Activated naive CD8-positive, alpha-beta T cell (primary cell): ENCODE results near the gene CIAO2A.
"Not testable (repeated sequence)": the region's sequence is repeated elsewhere in the genome, so short reads cannot be mapped to it uniquely, and the experiment has no call there.

Source experiments
- H3K27ac Mint-ChIP-seq: one replicate; pipeline ENCODE4 v1.8.0; 2021; ENCODE audit warnings: mixed read lengths
- H3K27me3 Mint-ChIP-seq: one replicate; pipeline ENCODE4 v1.8.0; 2021; ENCODE audit warnings: mixed read lengths
- H3K36me3 Mint-ChIP-seq: one replicate; pipeline ENCODE4 v1.8.0; 2021; ENCODE audit warnings: mixed read lengths
- H3K4me1 Mint-ChIP-seq: one replicate; pipeline ENCODE4 v1.8.0; 2021; ENCODE audit warnings: low read depth, mixed read lengths
- H3K4me3 Mint-ChIP-seq: one replicate; pipeline ENCODE4 v1.8.0; 2021; ENCODE audit warnings: mild to moderate bottlenecking, mixed read lengths
- H3K9me3 Mint-ChIP-seq: one replicate; pipeline ENCODE4 v1.8.0; 2021; ENCODE audit warnings: low read depth, mixed read lengths

The CIAO2A gene

DNA sequence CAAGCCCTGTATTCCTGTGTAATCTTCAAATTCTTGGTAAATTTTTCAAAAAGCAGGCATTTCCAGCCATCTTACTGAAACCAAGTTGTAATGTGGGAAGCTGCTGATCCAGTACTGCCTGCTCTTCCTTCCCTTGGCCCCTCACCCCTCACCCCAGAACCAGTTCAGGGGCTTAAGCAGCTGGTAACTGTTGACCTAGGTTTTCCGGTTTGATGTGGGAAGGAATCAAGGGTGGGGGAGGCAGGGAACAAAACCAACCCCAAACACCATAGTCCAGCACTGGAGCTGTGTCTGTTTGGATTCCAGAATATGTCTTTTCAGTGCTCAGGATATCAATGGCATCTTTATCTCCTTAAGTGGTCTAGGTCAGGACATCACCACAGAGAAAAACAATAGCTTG, 28.8 kb upstream of the CIAO2A start:
- Mint-ChIP-seq H3K4me1 (no peaks in the 10 kb centered on the region), H3K9me3 (no peaks in the 10 kb centered on the region), H3K36me3 (peaks cover 5% of the 10 kb centered on the region), H3K27me3 (no peaks in the 10 kb centered on the region), H3K4me3 (no peak overlapping the region), H3K27ac (no peak overlapping the region)

DNA sequence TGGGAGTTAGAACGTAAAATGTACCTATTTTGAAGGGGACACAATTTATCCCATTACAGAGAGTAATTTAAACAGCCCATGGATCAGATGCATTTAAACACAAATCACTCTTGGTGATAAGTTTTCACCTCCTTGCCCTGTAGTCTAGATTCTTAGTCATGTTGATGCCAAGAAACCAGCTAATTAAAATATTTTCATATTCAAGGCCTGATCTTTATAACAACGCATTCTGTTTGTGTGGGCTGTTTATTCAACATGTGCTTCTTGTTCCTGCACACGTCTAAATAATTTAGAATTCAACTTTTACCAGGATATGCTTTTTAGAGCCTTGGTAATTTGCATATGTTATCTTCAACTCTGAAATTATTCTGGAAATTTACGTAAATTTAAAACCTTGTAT, 28.0 kb upstream of the CIAO2A start:
- Mint-ChIP-seq H3K27ac (no peak overlapping the region), H3K4me1 (no peaks in the 10 kb centered on the region), H3K36me3 (peaks cover 5% of the 10 kb centered on the region), H3K27me3 (no peaks in the 10 kb centered on the region), H3K4me3 (no peak overlapping the region), H3K9me3 (no peaks in the 10 kb centered on the region)

DNA sequence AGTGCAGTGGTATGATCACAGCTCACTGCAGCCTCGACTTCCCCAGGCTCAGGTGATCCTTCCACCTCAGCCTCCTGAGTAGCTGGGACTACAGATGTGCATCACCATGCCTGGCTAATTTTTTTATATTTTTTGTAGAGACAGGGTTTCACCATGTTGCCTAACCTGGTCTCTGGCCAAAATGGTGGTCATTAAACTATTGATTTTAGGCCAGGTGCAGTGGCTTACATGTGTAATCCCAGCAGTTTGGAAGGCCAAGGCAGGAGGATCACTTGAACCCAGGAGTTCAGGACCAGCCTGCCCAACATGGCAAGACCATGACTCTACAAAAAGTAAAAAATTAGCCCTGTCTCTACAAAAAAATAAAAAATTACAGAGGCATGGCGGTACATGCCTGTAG, 26.7 kb upstream of the CIAO2A start:
- H3K4me3 Mint-ChIP-seq, H3K36me3 Mint-ChIP-seq, H3K4me1 Mint-ChIP-seq: not testable (repeated sequence)

DNA sequence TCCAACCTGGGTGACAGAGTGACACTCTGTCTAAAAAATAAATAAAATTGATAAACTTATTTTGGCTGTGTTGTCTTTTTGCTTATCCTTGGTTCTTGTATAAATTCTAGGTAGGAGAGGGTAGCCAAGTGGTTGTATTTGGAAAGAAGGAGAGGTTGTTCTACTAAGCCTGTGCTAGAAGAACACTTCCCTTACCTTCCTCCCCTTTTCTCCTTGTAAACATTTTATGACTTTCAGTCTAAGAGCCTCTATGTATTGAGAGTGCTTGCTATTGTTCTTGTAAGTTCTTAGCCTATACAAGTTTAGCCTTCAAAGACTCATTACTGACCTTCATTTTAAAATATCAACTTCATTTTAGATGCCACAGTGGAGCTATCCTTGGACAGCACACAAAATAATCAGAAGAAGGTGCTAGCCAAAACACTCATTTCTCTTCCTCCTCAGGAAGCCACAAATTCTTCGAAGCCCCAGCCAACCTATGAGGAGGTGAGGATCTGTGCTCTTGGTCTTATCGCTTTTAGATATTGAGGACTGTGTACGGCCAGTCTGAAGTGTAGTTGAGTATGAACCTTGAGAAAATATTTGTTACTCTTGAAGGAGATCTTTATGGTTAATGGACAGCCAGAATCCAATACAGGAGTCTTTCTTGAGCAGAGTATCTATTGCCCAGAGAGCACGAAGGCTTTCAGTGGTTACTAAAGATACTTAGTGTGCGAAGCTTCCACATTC, 24.3 kb upstream of the CIAO2A start:
- Mint-ChIP-seq H3K9me3 (no peaks in the 10 kb centered on the region), H3K4me3 (no peak overlapping the region), H3K27me3 (no peaks in the 10 kb centered on the region), H3K36me3 (peaks cover 2% of the 10 kb centered on the region), H3K4me1 (no peaks in the 10 kb centered on the region), H3K27ac (no peak overlapping the region)

More for the DNA sequence above, 26.7 kb upstream of the CIAO2A start:
- not testable (repeated sequence) for H3K27ac Mint-ChIP-seq, H3K9me3 Mint-ChIP-seq, H3K27me3 Mint-ChIP-seq

DNA sequence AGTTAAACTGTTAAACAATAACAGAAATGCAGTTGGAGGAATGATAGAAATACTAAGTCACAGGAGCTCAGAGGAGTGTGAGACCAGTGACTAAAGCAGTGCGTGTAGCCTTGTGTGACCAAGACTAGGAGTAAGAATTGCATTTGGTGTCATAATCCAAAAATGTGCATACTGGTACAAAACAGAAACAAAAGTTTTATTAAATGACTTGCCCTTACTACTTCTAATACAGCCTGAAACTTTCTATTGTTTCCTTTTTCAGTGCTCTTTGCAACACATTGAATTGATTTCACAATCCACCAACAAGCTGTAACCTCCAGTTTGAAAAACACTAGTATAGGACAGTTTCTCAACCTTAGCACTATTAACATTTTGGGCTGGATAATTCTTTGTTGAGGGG, 19.3 kb upstream of the CIAO2A start:
- Mint-ChIP-seq H3K36me3 (peaks cover 2% of the 10 kb centered on the region), H3K4me1 (peaks cover 28% of the 10 kb centered on the region), H3K9me3 (no peaks in the 10 kb centered on the region), H3K4me3 (no peak overlapping the region), H3K27me3 (no peaks in the 10 kb centered on the region), H3K27ac (no peak overlapping the region)

DNA sequence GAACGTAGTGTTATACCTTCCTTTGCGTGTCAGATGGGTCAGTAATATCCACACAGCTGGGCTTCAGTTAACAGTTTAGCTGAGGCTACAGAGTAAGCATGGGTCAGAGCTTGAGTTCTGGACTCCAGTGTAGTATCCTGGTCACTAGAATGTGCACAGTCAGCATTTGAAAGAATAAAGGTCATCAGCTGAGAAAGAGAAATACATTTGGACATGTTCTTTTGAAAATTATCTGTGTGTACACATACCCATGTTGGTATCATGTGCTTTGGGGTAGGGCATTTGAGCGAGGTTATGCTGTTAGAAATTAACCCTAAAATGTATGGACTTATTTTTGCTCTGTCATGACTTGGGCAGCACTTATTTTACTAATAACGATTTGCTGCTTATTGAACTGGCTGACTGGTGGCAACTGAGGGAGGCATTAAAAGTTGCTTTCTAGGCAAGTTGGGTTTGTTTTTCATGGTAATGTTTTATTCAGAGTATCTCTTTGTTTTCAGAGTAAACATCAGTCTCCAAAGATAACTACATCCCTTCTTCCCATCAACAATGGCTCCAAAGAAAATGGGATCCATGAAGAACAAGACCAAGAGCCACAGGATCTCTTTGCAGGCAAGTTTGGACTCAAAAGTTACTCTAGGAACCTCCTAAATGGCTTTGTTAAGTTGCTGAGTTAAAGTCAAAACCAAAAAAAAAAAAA, 18.6 kb upstream of the CIAO2A start:
- Mint-ChIP-seq H3K4me1 (peaks cover 32% of the 10 kb centered on the region), H3K4me3 (no peak overlapping the region), H3K27ac (peak overlapping the region; percentile 2), H3K9me3 (no peaks in the 10 kb centered on the region), H3K36me3 (peaks cover 2% of the 10 kb centered on the region), H3K27me3 (no peaks in the 10 kb centered on the region)

DNA sequence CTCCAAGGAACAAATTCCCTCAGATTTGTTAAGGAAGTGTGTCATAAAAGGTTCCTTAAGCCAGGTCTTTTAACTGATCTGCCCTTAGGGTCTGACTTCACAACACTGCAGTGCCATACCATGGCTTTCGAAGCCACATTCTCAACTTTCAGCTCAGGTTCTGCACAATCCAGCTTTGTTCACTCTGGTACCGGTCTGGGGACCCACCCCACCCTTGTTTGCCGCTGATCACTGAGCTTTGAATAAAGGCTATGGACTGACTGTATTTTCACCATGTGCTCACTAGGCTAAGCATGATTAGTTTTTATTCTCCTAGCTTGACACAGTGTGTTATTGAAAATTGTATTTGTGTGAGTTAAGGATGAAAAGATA, 18.0 kb upstream of the CIAO2A start:
- Mint-ChIP-seq H3K27ac (no peak overlapping the region), H3K36me3 (peaks cover 2% of the 10 kb centered on the region), H3K9me3 (no peaks in the 10 kb centered on the region), H3K4me1 (peaks cover 38% of the 10 kb centered on the region), H3K4me3 (no peak overlapping the region), H3K27me3 (no peaks in the 10 kb centered on the region)

DNA sequence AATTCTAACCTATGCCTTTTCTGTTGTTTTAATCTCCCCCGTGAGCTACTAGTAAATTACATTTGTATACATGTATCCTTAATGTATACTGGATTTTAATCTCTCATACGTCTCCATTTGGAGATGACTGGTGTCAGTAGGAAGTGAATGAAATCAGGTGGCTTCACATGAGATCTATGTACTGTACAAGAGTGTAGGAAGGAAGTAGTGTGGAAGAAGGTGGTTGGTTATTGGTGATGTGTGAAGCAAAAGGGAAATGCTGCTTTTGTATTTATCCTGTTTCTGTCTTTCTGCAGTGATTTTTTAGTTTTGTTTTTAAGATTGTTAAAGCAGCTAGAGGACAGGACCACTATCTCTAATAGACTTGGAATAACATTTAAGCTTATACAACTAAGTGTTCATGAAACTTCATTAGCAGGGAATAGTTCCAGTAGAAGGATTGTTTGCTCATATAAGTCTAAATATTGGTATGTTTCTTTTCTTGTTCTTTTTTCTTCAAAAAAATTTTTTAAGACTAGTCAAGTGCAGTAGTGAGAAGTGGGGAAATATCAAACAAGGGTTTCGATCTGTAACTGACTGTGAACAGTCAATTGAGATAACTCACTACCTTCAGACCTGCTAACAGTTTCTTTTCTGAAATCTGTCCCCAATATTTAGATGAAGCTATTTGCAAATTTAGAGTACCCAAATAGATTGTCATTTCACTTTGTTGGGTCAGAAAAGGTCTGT, 17.5 kb upstream of the CIAO2A start:
- Mint-ChIP-seq H3K4me3 (no peak overlapping the region), H3K4me1 (peaks cover 43% of the 10 kb centered on the region), H3K36me3 (peaks cover 2% of the 10 kb centered on the region), H3K27me3 (no peaks in the 10 kb centered on the region), H3K27ac (peak overlapping the region; percentile 61), H3K9me3 (no peaks in the 10 kb centered on the region)

DNA sequence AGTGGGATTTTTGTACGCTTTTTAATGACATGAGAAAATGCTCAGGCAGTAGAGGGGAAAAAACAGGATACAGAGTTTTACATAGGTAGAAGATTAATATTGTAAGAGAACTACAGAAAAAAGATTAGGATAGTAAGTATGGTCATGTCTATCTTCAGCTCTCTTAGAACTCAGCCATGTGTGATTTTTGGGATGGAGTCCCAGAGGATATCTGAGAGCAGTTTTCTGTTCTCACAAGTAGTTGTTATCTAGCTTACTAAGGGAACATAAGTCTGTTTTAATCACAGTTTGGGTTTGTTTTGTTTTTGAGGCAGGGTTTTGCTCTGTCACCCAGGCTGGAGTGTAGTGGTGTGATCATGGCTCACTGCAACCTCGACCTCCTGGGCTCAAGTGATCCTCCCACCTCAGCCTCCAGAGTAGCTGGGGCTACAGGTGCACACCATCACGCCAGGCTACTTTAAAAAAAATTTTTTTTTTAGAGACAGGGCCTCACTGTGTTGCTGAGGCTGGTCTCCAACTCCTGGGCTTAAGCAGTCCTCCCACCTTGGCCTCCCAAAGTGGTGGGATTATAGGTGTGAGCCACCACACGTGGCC, 16.6 kb upstream of the CIAO2A start:
- H3K27me3 Mint-ChIP-seq, H3K36me3 Mint-ChIP-seq, H3K9me3 Mint-ChIP-seq, H3K4me3 Mint-ChIP-seq: not testable (repeated sequence)
- peak overlapping the region; percentile 28 for H3K27ac Mint-ChIP-seq
- peaks cover 49% of the 10 kb centered on the region for H3K4me1 Mint-ChIP-seq

DNA sequence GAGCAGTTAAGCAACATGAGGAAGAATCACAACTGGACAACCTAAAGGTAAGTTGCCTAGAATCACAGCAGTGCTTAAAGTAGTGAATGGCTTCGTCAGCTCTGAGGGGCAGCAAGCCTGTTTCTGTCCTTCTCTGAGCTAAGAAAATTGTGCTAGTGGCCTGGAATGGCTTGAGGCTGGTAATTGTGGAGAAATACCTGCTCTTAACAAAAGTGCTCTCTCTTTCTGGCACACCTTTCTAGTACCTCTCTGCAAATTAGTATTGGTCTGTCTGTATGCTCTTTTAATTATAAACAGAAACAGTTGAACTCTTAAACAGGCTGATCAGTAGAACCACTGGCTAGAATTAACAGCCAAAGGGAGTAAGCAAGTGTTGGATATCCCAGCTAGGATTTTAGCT, 13.7 kb upstream of the CIAO2A start:
- peaks cover 66% of the 10 kb centered on the region for H3K4me1 Mint-ChIP-seq
- H3K27me3 Mint-ChIP-seq: no peaks in the 10 kb centered on the region
- no peak overlapping the region for H3K4me3 Mint-ChIP-seq
- H3K27ac Mint-ChIP-seq: peak overlapping the region; percentile 55
- H3K9me3 Mint-ChIP-seq: peaks cover 2% of the 10 kb centered on the region
- H3K36me3 Mint-ChIP-seq: peaks cover 2% of the 10 kb centered on the region

DNA sequence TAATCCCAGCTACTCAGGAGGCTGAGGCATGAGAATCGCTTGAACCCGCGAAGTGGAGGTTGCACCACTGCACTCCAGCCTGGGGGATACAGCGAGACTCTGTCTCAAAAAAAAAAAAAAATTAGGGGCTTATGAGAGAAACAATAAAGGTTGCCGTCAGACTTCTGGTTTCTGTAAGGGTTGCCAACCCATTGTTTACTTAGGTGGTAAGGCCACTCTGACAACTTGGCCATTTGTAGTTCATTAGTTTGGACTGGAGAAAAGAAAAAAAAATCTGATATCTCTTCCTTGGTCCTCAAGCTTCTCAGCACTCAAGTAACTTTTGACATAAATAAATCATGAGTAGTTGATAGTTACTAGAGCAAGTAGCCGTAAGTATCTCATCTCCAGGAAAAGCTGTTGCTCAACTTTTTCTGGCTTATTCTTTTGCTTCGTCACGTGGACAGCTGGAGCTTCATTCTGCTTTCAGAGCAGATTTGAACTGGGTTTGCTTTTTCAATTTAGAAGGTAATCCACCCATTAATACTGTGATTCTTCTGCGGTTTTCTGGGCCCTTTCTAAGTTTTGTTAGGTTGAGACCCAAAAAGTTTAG, 11.6 kb upstream of the CIAO2A start:
- Mint-ChIP-seq H3K27me3 (no peaks in the 10 kb centered on the region), H3K36me3 (peaks cover 3% of the 10 kb centered on the region), H3K4me1 (peaks cover 60% of the 10 kb centered on the region), H3K9me3 (peaks cover 3% of the 10 kb centered on the region), H3K4me3 (no peak overlapping the region), H3K27ac (no peak overlapping the region)

DNA sequence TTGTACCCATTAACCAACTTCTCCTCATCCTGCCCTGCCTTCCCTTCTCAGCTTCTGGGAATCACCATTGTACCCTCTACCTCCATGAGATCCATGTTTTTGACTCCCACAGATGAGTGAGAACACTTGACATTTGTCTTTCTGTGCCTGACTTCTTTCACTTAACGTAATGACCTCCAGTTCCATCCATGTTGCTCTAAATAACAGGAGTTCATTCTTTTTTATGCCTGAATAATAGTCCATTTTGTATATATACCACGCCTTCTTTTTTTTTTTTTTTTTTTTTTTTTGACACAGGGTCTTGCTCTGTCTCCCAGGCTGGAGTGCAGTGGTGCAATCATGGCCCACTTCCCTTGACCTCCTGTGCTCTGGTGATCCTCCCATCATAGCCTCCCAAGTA, 8.9 kb upstream of the CIAO2A start:
- Mint-ChIP-seq H3K27me3 (no peaks in the 10 kb centered on the region), H3K9me3 (peaks cover 3% of the 10 kb centered on the region), H3K4me1 (peaks cover 72% of the 10 kb centered on the region), H3K27ac (peak overlapping the region; percentile 41), H3K36me3 (peaks cover 3% of the 10 kb centered on the region), H3K4me3 (no peak overlapping the region)

DNA sequence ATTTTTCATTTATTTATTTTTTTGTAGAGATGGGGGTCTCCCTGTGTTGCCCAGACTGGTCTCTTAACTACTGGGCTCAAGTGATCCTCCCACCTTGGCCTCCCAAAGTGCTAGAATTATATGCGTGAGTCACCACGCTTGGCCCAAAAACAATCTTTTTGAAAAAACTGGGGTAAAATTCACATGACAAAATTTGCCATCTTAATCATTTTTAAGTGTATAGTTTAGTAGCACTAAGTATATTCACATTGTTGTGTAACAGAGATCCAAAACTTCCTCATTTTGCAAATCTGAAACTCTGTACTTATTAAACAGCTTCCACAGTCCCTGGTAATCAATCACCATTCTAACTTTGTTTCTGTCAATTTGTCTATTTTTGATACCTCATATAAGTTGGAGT, 7.3 kb upstream of the CIAO2A start:
- no peak overlapping the region for H3K4me3 Mint-ChIP-seq
- H3K27ac Mint-ChIP-seq: peak overlapping the region; percentile 54
- peaks cover 3% of the 10 kb centered on the region for H3K36me3 Mint-ChIP-seq
- peaks cover 3% of the 10 kb centered on the region for H3K9me3 Mint-ChIP-seq
- peaks cover 72% of the 10 kb centered on the region for H3K4me1 Mint-ChIP-seq
- no peaks in the 10 kb centered on the region for H3K27me3 Mint-ChIP-seq

DNA sequence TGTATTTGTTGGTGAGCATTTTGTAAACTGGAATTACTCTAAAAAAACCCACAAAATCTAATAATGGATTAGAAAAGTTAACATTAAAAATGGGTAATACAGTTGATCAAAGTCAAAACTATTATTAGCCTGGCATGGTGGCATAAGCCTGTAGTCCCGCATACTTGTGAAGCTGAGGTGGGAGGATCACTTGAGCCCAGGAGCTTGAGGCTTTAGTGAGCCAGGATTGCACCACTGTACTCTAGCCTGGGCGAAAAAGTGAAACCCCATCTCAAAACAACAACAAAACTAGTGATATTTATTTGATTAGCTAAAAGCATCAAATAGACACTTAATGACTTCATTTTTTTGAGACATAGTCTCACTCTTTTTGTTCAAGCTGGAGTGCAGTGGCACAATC, 5.7 kb upstream of the CIAO2A start:
- Mint-ChIP-seq H3K36me3 (peaks cover 3% of the 10 kb centered on the region), H3K27ac (no peak overlapping the region), H3K27me3 (no peaks in the 10 kb centered on the region), H3K4me3 (no peak overlapping the region), H3K4me1 (peaks cover 78% of the 10 kb centered on the region), H3K9me3 (peaks cover 3% of the 10 kb centered on the region)
